SU-DHL-6 (cell line): ENCODE measurements around the gene POMP.

ENCODE experiments used
- H2AFZ ChIP-seq: fragments of 200-600 bp; sonication (generic); 2 replicates; pipeline ENCODE4 v1.6.1; 2014; ENCODE audit warnings: low read depth, mild to moderate bottlenecking, moderate library complexity, mixed read lengths, antibody characterized with exemption, low read length; ENCODE audit not compliant: severe bottlenecking
- H3F3A ChIP-seq: fragments of 200-600 bp; shearing (Covaris generic); 2 replicates; pipeline ENCODE4 v1.6.0; 2016; ENCODE audit warnings: antibody characterized with exemption, mild to moderate bottlenecking; ENCODE audit not compliant: insufficient read depth
- H3K27ac ChIP-seq: fragments of 200-600 bp; sonication (generic); 2 replicates; pipeline ENCODE4 v1.5.1; 2016; ENCODE audit warnings: low read depth, mild to moderate bottlenecking, low read length, moderate library complexity, mixed read lengths
- H3K27me3 ChIP-seq: fragments of 200-600 bp; sonication (generic), shearing (Covaris generic); 2 replicates; pipeline ENCODE4 v1.6.0; 2014; ENCODE audit warnings: mild to moderate bottlenecking, low read length
- H3K36me3 ChIP-seq: fragments of 200-600 bp; sonication (generic); 2 replicates; pipeline ENCODE4 v1.6.1; 2014; ENCODE audit warnings: mild to moderate bottlenecking, low read length, mixed read lengths
- H3K4me2 ChIP-seq: fragments of 300-600, 200-600 bp; shearing (Covaris generic), sonication (generic); 2 replicates; pipeline ENCODE4 v1.6.0; 2014; ENCODE audit warnings: low read length, low read depth, mild to moderate bottlenecking; ENCODE audit not compliant: poor library complexity, severe bottlenecking
- H3K4me3 ChIP-seq: fragments of 200-600 bp; sonication (generic); 2 replicates; pipeline ENCODE4 v1.5.1; 2014; ENCODE audit warnings: antibody characterized with exemption, low read length, mild to moderate bottlenecking, mixed read lengths; ENCODE audit not compliant: insufficient read depth, poor library complexity, severe bottlenecking
- H3K79me2 ChIP-seq: fragments of 200-600 bp; sonication (generic); 2 replicates; pipeline ENCODE4 v1.6.1; 2014; ENCODE audit warnings: mild to moderate bottlenecking, low read length, moderate library complexity; ENCODE audit not compliant: insufficient read depth
- H3K9ac ChIP-seq: fragments of 200-600 bp; sonication (generic); 2 replicates; pipeline ENCODE4 v1.7.0; 2014; ENCODE audit warnings: mild to moderate bottlenecking, low read length
- H3K9me2 ChIP-seq: fragments of 200-600 bp; sonication (generic); replicated peaks from 2 replicates; pipeline ENCODE4 v1.6.1; 2014; ENCODE audit warnings: low read length; ENCODE audit not compliant: insufficient read depth
- H3K9me3 ChIP-seq: fragments of 200-600 bp; sonication (generic); 2 replicates; pipeline ENCODE4 v1.6.1; 2014; ENCODE audit warnings: low read length, mixed read lengths; ENCODE audit not compliant: insufficient read depth
- H4K20me1 ChIP-seq: fragments of 200-600 bp; sonication (generic); 2 replicates; pipeline ENCODE4 v1.6.1; 2014; ENCODE audit warnings: low read depth, mild to moderate bottlenecking, antibody characterized with exemption, low read length, moderate library complexity, mixed read lengths
- EZH2phosphoT487 ChIP-seq: fragments of 200-600 bp; sonication (generic), shearing (Covaris generic); conservative IDR thresholded peaks from 2 replicates; pipeline ENCODE4 v1.6.1; 2018; ENCODE audit warnings: mild to moderate bottlenecking, antibody characterized with exemption, low read length, moderate library complexity, mixed read lengths
- TF ChIP-seq, protein P1 (sequence below): fragments of 200-600 bp; sonication (generic); IDR thresholded peaks from one replicate; pipeline ENCODE4 v1.5.1; 2017; ENCODE audit warnings: antibody characterized with exemption, mild to moderate bottlenecking, low read length, moderate library complexity; ENCODE audit not compliant: insufficient read depth, poor library complexity, severe bottlenecking

POMP gene

GRCh38 chr13:28657784-28658538, 969 bp upstream of the POMP start:
- Histone ChIP-seq H4K20me1 (no peaks in the 10 kb centered on the region; the same call in 1 of the 2 replicates), H3K36me3 (peaks cover 16% of the 10 kb centered on the region; the same call in 1 of the 2 replicates), H3K79me2 (peaks cover 59% of the 10 kb centered on the region), H3K27me3 (no peaks in the 10 kb centered on the region), H3K27ac (peak overlapping the region; percentile 44), H3K9me2 (no peaks in the 10 kb centered on the region), H3K9ac (peak overlapping the region; percentile 76), H3K9me3 (no peaks in the 10 kb centered on the region), H3F3A (no peaks in the 10 kb centered on the region), H2AFZ (peak overlapping the region; percentile 63), H3K4me3 (peak overlapping the region; percentile 78), H3K4me2 (peak overlapping the region; percentile 92)
- no peak for TF ChIP-seq EZH2phosphoT487
- TF ChIP-seq, protein P1, sequence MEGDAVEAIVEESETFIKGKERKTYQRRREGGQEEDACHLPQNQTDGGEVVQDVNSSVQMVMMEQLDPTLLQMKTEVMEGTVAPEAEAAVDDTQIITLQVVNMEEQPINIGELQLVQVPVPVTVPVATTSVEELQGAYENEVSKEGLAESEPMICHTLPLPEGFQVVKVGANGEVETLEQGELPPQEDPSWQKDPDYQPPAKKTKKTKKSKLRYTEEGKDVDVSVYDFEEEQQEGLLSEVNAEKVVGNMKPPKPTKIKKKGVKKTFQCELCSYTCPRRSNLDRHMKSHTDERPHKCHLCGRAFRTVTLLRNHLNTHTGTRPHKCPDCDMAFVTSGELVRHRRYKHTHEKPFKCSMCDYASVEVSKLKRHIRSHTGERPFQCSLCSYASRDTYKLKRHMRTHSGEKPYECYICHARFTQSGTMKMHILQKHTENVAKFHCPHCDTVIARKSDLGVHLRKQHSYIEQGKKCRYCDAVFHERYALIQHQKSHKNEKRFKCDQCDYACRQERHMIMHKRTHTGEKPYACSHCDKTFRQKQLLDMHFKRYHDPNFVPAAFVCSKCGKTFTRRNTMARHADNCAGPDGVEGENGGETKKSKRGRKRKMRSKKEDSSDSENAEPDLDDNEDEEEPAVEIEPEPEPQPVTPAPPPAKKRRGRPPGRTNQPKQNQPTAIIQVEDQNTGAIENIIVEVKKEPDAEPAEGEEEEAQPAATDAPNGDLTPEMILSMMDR: no peak

GRCh38 chr13:28658539-28658795, 463 bp upstream of the POMP start:
- TF ChIP-seq, protein P1: no peak
- no peak for TF ChIP-seq EZH2phosphoT487
- Histone ChIP-seq H3K9me2 (no peaks in the 10 kb centered on the region), H4K20me1 (no peaks in the 10 kb centered on the region; the same call in 1 of the 2 replicates), H3K4me2 (peak overlapping the region; percentile 92), H3F3A (no peaks in the 10 kb centered on the region), H3K4me3 (peak overlapping the region; percentile 78), H3K9ac (peak overlapping the region; percentile 76), H3K9me3 (no peaks in the 10 kb centered on the region), H3K27me3 (no peaks in the 10 kb centered on the region), H2AFZ (peak overlapping the region; percentile 63), H3K79me2 (peaks cover 59% of the 10 kb centered on the region), H3K36me3 (peaks cover 13% of the 10 kb centered on the region; the same call in 1 of the 2 replicates), H3K27ac (peak overlapping the region; percentile 44)

GRCh38 chr13:28659621-28659970, 666 bp downstream of the POMP start:
- peaks cover 22% of the 10 kb centered on the region; the same call in 1 of the 2 replicates for H3K36me3 ChIP-seq
- no peaks in the 10 kb centered on the region for H3K27me3 ChIP-seq
- no peaks in the 10 kb centered on the region for H3K9me3 ChIP-seq
- H3K4me2 ChIP-seq: peak overlapping the region; percentile 92
- H3K79me2 ChIP-seq: peaks cover 66% of the 10 kb centered on the region
- no peaks in the 10 kb centered on the region; the same call in 1 of the 2 replicates for H4K20me1 ChIP-seq
- no peaks in the 10 kb centered on the region for H3F3A ChIP-seq
- TF ChIP-seq, protein P1: no peak
- TF ChIP-seq EZH2phosphoT487: no peak
- peak overlapping the region; percentile 63 for H2AFZ ChIP-seq
- peak overlapping the region; percentile 78 for H3K4me3 ChIP-seq
- H3K9me2 ChIP-seq: no peaks in the 10 kb centered on the region
- peak overlapping the region; percentile 44; the same call in 1 of the 2 replicates for H3K27ac ChIP-seq
- H3K9ac ChIP-seq: peak overlapping the region; percentile 76
